A549 (cell line): ENCODE data around the gene ANKS1B. TPM values are rescaled to one million over a fixed set of nuclear protein-coding genes. Genes with fewer than 3 reads are reported as not detected.

Experiments
- ATAC-seq, 2 experiments: fragments of 200-7000 bp in 1 of 2; fragments of >200 bp in 1 of 2; cut with Nextera tagmentation in 1 of 2; cut with Tn5 transposase in 1 of 2; 3 replicates each; pipeline versions ENCODE4 v1.8.0 to v1.9.1; 2018 to 2020; ENCODE audit warnings: mild to moderate bottlenecking in 1 of 2, moderate library complexity in 1 of 2
- CTCF ChIA-PET: fragments of 300-600 bp; sonication (Branson Sonifier 250); formaldehyde crosslinking; extraction: SDS; loops from one replicate; lab custom pipeline; 2021; ENCODE audit warnings: antibody characterized with exemption, inconsistent platforms; lab: Yijun Ruan, JAX
- POLR2A ChIA-PET: fragments of 350-600 bp; formaldehyde crosslinking; extraction: SDS; loops from one replicate; lab custom pipeline; 2021; ENCODE audit warnings: antibody characterized with exemption, inconsistent platforms; lab: Yijun Ruan, JAX
- DNase-seq, 2 experiments: peaks; one replicate each; pipeline versions ENCODE4 v3.0.0 to v3.0.0-alpha.2; 2011 to 2016; ENCODE audit warnings: low read depth in 1 of 2, low spot score in 1 of 2
- FAIRE-seq: peaks from 2 replicates; lab custom pipeline; 2011; peaks lifted over from hg19 to GRCh38; lab: Jason Lieb, UNC
- H3K27ac ChIP-seq, 2 experiments: fragments of >200 bp; sonication (Bioruptor Twin); formaldehyde crosslinking; 3 replicates each; pipeline ENCODE4 v1.5.1; 2016 to 2017
- H3K4me1 ChIP-seq: fragments of >200 bp; sonication (Bioruptor Twin); formaldehyde crosslinking; 3 replicates; pipeline ENCODE4 v1.6.1; 2016
- H3K4me2 ChIP-seq: fragments of >200 bp; sonication (Bioruptor Twin); formaldehyde crosslinking; 3 replicates; pipeline ENCODE4 v1.6.1; 2016
- H3K4me3 ChIP-seq: fragments of >200 bp; sonication (Bioruptor Twin); formaldehyde crosslinking; 3 replicates; pipeline ENCODE4 v1.5.1; 2016
- H3K9me3 ChIP-seq: fragments of >200 bp; sonication (Bioruptor Twin); formaldehyde crosslinking; 3 replicates; pipeline ENCODE4 v1.6.1; 2016
- BHLHE40 ChIP-seq: IDR thresholded peaks from 2 replicates; pipeline ENCODE4 v1.6.1; 2012; ENCODE audit warnings: low read depth, low read length, inconsistent platforms
- CBX2 ChIP-seq: fragments of 200-600 bp; sonication (generic); IDR thresholded peaks from 2 replicates; pipeline ENCODE4 v1.6.1; 2016; ENCODE audit warnings: low read depth, mild to moderate bottlenecking, borderline replicate concordance
- CEBPB ChIP-seq, 2 experiments: fragments of >200 bp in 1 of 2; sonication (Bioruptor Twin) in 1 of 2; formaldehyde crosslinking in 1 of 2; IDR thresholded peaks; 2 replicates each; pipeline ENCODE4 v1.6.1; 2012 to 2016
- CHD2 ChIP-seq: fragments of 150-350 bp; IDR thresholded peaks from 2 replicates; pipeline ENCODE4 v1.6.1; 2014; ENCODE audit warnings: low read length; ENCODE audit not compliant: partially characterized antibody
- CHD4 ChIP-seq: fragments of 200-600 bp; sonication (generic); IDR thresholded peaks from 2 replicates; pipeline ENCODE4 v1.6.1; 2016; ENCODE audit warnings: antibody characterized with exemption, mild to moderate bottlenecking, borderline replicate concordance
- EP300 ChIP-seq, 2 experiments: fragments of >200 bp; sonication (Bioruptor Twin); formaldehyde crosslinking; IDR thresholded peaks; 2 replicates in 1 of 2; 3 replicates in 1 of 2; pipeline ENCODE4 v1.6.1; 2016 to 2017
- FOSB ChIP-seq: fragments of 250-450 bp; sonication (Bioruptor Pico); IDR thresholded peaks from 2 replicates; pipeline ENCODE4 v1.5.0; 2020; ENCODE audit warnings: mild to moderate bottlenecking, moderate library complexity
- FOSL2 ChIP-seq, 2 experiments: fragments of 450-650 bp in 1 of 2; fragments of >200 bp in 1 of 2; sonication (Bioruptor Twin) in 1 of 2; formaldehyde crosslinking; IDR thresholded peaks; 2 replicates each; pipeline versions ENCODE4 v1.5.0 to v1.6.1; 2016 to 2020; ENCODE audit warnings: mild to moderate bottlenecking in 1 of 2, moderate library complexity in 1 of 2
- FOXS1 ChIP-seq: fragments of 250-450 bp; sonication (Bioruptor Pico); IDR thresholded peaks from 2 replicates; pipeline ENCODE4 v1.5.0; 2020; ENCODE audit warnings: mild to moderate bottlenecking, moderate library complexity
- HDAC2 ChIP-seq: fragments of 200-600 bp; sonication (generic); IDR thresholded peaks from 2 replicates; pipeline ENCODE4 v1.6.1; 2016
- HEYL ChIP-seq: fragments of 250-450 bp; sonication (Bioruptor Pico); IDR thresholded peaks from 2 replicates; pipeline ENCODE4 v1.8.0; 2021; ENCODE audit warnings: mild to moderate bottlenecking, moderate library complexity
- JUN ChIP-seq, 2 experiments: fragments of >200 bp; sonication (Bioruptor Twin); formaldehyde crosslinking; IDR thresholded peaks; 2 replicates in 1 of 2; 3 replicates in 1 of 2; pipeline ENCODE4 v1.6.1; 2016 to 2017
- JUNB ChIP-seq: fragments of >200 bp; sonication (Bioruptor Twin); formaldehyde crosslinking; IDR thresholded peaks from 2 replicates; pipeline ENCODE4 v1.6.1; 2016
- KDM1A ChIP-seq: fragments of 200-600 bp; sonication (generic); IDR thresholded peaks from 2 replicates; pipeline ENCODE4 v1.6.1; 2016; ENCODE audit warnings: low read depth, mild to moderate bottlenecking
- NFE2L2 ChIP-seq: fragments of 150-350 bp; conservative IDR thresholded peaks from 2 replicates; pipeline ENCODE4 v1.6.1; 2014; ENCODE audit warnings: low read length
- NR3C1 ChIP-seq: fragments of >200 bp; sonication (Bioruptor Twin); formaldehyde crosslinking; IDR thresholded peaks from 3 replicates; pipeline ENCODE4 v1.6.1; 2017
- PHF8 ChIP-seq: fragments of 200-600 bp; sonication (generic); IDR thresholded peaks from 2 replicates; pipeline ENCODE4 v1.6.1; 2016; ENCODE audit warnings: low read depth, mild to moderate bottlenecking, antibody characterized with exemption, moderate library complexity, borderline replicate concordance
- POLR2A ChIP-seq: IDR thresholded peaks from 2 replicates; pipeline ENCODE4 v1.6.1; 2012; ENCODE audit warnings: mild to moderate bottlenecking, low read length
- RAD21 ChIP-seq, 2 experiments: fragments of >200 bp in 1 of 2; sonication (Bioruptor Twin) in 1 of 2; formaldehyde crosslinking in 1 of 2; IDR thresholded peaks in 1 of 2; conservative IDR thresholded peaks in 1 of 2; 2 replicates in 1 of 2; 3 replicates in 1 of 2; pipeline ENCODE4 v1.6.1; 2012 to 2018; ENCODE audit warnings: inconsistent platforms in 1 of 2
- RCOR1 ChIP-seq: fragments of 150-350 bp; IDR thresholded peaks from 2 replicates; pipeline ENCODE4 v1.6.1; 2014; ENCODE audit warnings: antibody characterized with exemption, low read length, low read depth
- TFCP2L1 ChIP-seq: fragments of 250-450 bp; sonication (Bioruptor Pico); IDR thresholded peaks from 2 replicates; pipeline ENCODE4 v1.5.0; 2021; ENCODE audit warnings: mild to moderate bottlenecking
- USF2 ChIP-seq: fragments of 450-650 bp; IDR thresholded peaks from 2 replicates; pipeline ENCODE4 v1.6.1; 2014; ENCODE audit warnings: antibody characterized with exemption
- ZSCAN20 ChIP-seq: fragments of 250-450 bp; sonication (Bioruptor Pico); IDR thresholded peaks from 2 replicates; pipeline ENCODE4 v1.8.0; 2022; ENCODE audit warnings: mild to moderate bottlenecking, moderate library complexity
- WGBS: methylation state at CpG from one replicate; pipeline ENCODE4 v1.1.6; 2017; ENCODE audit errors: missing lambda C conversion rate; 5-methylcytosine and 5-hydroxymethylcytosine counted together
- polyA plus RNA-seq, 4 experiments: library from polyadenylated mRNA; depleted of rRNA in 3 of 4; stranded (reverse); fragments of >200 nt; fragmentation: RNase III in 1 of 4; extraction: RNeasy Plus Mini Kit Qiagen cat#74134 plus additional on column Dnase treatment in 1 of 4; gene quantifications; 2 replicates in 3 of 4; 3 replicates in 1 of 4; pipeline ENCODE4 v1.2.3, GENCODE V29; 2011 to 2017
- TF ChIP-seq, protein P1 (sequence below): fragments of 250-450 bp; sonication (Bioruptor Pico); IDR thresholded peaks from 2 replicates; pipeline ENCODE4 v1.5.0; 2021; ENCODE audit warnings: mild to moderate bottlenecking, moderate library complexity, borderline replicate concordance
- TF ChIP-seq, protein P2 (sequence below): IDR thresholded peaks from 2 replicates; pipeline ENCODE4 v1.6.1; 2012
- TF ChIP-seq, protein P3 (sequence below): fragments of >200 bp; sonication (Bioruptor Twin); formaldehyde crosslinking; IDR thresholded peaks from 2 replicates; pipeline ENCODE4 v1.6.1; 2016
- TF ChIP-seq, protein P4 (sequence below): fragments of >200 bp; sonication (Bioruptor Twin); formaldehyde crosslinking; IDR thresholded peaks from 3 replicates; pipeline ENCODE4 v1.6.1; 2016
- TF ChIP-seq, protein P5 (sequence below): fragments of 150-350 bp; IDR thresholded peaks from 2 replicates; pipeline ENCODE4 v1.6.1; 2014; ENCODE audit warnings: low read depth, mild to moderate bottlenecking, low read length
- TF ChIP-seq, protein P6 (sequence below): IDR thresholded peaks from 2 replicates; pipeline ENCODE4 v1.6.1; 2012; ENCODE audit warnings: low read depth, borderline replicate concordance

Gene ANKS1B
- polyA plus RNA-seq, 2 of the 4 experiments (the other 2 are of a cell fraction), result 1.5 to 2.2 TPM

DNA sequence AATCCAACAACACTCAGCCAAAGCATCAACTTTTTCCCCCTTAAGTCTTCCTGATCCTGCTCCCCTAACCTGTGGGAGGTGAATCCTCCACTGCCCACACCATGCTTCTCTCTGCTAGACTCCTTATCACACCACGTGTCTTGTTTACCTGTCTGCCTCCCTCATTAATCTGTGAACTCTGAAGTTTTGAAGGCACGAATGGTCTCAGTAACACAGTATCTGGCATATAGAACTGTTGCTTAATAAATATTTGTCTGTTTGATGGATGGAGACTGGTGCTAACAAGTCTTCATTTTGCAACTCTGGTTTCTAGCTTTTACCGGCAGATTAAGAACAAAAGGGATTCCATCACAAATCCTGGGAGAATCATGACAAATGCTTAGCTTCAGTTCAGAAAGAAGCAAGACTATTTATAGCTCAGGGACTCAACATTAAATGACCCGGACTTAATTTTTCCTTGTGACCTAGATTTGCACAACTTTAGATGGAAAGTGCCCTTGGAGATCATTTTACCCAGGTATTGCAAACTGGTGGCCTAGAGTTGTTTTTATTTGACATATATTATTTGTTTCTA is 1072.2 kb downstream of the ANKS1B start:
- POLR2A ChIA-PET, result no interaction called here
- FAIRE-seq (no peak), ATAC-seq (no peak), DNase-seq (no peak)
- 20% methylated on average over 4 of the region's 4 CpGs for WGBS
- Histone ChIP-seq H3K4me3 (no peak overlapping the region), H3K4me2 (no peak overlapping the region), H3K9me3 (no peaks in the 10 kb centered on the region), H3K27ac (no peak overlapping the region), H3K4me1 (no peaks in the 10 kb centered on the region)
- TF ChIP-seq RAD21 (conservative IDR thresholded peaks at IDR 0.05 in 1 of 2, IDR thresholded peaks at IDR 0.05 in 1 of 2) (no peak), PHF8 (no peak), RCOR1 (no peak), HDAC2 (no peak), HEYL (CRISPR knock-in tag) (no peak), EP300 (IDR thresholded peaks at IDR 0.05) (no peak), FOSB (CRISPR knock-in tag) (no peak), NR3C1 (no peak), POLR2A (no peak), BHLHE40 (no peak), ZSCAN20 (no peak), FOSL2 (IDR thresholded peaks at IDR 0.05) (no peak), FOSL2 (CRISPR knock-in tag; IDR thresholded peaks at IDR 0.05) (no peak), NFE2L2 (no peak), JUN (IDR thresholded peaks at IDR 0.05) (no peak), CBX2 (no peak)
- TF ChIP-seq, protein P1, sequence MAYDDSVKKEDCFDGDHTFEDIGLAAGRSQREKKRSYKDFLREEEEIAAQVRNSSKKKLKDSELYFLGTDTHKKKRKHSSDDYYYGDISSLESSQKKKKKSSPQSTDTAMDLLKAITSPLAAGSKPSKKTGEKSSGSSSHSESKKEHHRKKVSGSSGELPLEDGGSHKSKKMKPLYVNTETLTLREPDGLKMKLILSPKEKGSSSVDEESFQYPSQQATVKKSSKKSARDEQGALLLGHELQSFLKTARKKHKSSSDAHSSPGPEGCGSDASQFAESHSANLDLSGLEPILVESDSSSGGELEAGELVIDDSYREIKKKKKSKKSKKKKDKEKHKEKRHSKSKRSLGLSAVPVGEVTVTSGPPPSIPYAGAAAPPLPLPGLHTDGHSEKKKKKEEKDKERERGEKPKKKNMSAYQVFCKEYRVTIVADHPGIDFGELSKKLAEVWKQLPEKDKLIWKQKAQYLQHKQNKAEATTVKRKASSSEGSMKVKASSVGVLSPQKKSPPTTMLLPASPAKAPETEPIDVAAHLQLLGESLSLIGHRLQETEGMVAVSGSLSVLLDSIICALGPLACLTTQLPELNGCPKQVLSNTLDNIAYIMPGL (CRISPR knock-in tag), result no peak
- CTCF ChIA-PET, result interaction anchor here (0.6 kb wide), 1 partner anchor 87 kb away, joined by 3 read pairs; no protein-coding TSS in a partner anchor

- ATAC-seq (no peak), DNase-seq (no peak), FAIRE-seq (no peak)
- TF ChIP-seq USF2 (no peak), POLR2A (no peak), EP300 (IDR thresholded peaks at IDR 0.05) (no peak), CHD2 (no peak), TFCP2L1 (CRISPR knock-in tag) (no peak), KDM1A (no peak), JUNB (no peak), CHD4 (no peak), HDAC2 (no peak), FOXS1 (no peak)
- TF ChIP-seq, protein P2, sequence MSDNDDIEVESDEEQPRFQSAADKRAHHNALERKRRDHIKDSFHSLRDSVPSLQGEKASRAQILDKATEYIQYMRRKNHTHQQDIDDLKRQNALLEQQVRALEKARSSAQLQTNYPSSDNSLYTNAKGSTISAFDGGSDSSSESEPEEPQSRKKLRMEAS, result no peak
- Histone ChIP-seq H3K4me2 (no peak overlapping the region), H3K4me3 (no peak overlapping the region), H3K9me3 (no peaks in the 10 kb centered on the region), H3K4me1 (no peaks in the 10 kb centered on the region), H3K27ac (no peak overlapping the region)
- POLR2A ChIA-PET, result no interaction called here
- 0% methylated on average over 2 of the region's 2 CpGs for WGBS
- CTCF ChIA-PET, result no interaction called here
Observed at GRCh38 chr12:98911396-98911795, 1073.3 kb downstream of the ANKS1B start.

DNA sequence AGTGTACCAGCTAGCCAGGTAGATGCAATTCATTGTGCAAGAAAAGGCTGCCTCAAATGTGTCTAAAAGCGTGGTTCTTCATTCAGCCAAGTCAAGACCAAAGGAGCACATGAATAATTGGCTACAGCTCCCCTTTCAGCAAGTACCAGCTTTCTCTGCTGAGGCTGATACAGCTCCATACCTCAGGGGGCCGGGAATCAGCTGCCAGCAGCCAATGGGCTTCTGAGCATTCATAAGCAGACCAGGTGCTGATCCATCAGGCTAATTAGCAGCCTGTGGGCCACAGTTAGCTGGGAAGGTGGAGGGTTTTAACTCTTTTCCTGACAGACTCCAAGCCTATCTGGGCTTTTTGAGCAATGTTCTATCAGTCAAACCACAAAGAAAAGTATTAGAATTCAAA is 1075.0 kb downstream of the ANKS1B start:
- POLR2A ChIA-PET, result no interaction called here
- WGBS, result 0% methylated on average over 2 of the region's 2 CpGs
- Histone ChIP-seq H3K9me3 (no peaks in the 10 kb centered on the region), H3K4me2 (no peak overlapping the region), H3K27ac (no peak overlapping the region), H3K4me3 (no peak overlapping the region), H3K4me1 (no peaks in the 10 kb centered on the region)
- no peak for ATAC-seq
- no peak for DNase-seq
- CTCF ChIA-PET, result no interaction called here
- FAIRE-seq, result no peak
- no peak for TF ChIP-seq CHD4
- TF ChIP-seq, protein P3, sequence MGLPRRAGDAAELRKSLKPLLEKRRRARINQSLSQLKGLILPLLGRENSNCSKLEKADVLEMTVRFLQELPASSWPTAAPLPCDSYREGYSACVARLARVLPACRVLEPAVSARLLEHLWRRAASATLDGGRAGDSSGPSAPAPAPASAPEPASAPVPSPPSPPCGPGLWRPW, result no peak
- TF ChIP-seq TFCP2L1 (CRISPR knock-in tag), result no peak
- no peak for TF ChIP-seq CEBPB (IDR thresholded peaks at IDR 0.05)
- TF ChIP-seq, protein P4, sequence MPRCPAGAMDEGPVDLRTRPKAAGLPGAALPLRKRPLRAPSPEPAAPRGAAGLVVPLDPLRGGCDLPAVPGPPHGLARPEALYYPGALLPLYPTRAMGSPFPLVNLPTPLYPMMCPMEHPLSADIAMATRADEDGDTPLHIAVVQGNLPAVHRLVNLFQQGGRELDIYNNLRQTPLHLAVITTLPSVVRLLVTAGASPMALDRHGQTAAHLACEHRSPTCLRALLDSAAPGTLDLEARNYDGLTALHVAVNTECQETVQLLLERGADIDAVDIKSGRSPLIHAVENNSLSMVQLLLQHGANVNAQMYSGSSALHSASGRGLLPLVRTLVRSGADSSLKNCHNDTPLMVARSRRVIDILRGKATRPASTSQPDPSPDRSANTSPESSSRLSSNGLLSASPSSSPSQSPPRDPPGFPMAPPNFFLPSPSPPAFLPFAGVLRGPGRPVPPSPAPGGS, result no peak
- TF ChIP-seq, protein P5, sequence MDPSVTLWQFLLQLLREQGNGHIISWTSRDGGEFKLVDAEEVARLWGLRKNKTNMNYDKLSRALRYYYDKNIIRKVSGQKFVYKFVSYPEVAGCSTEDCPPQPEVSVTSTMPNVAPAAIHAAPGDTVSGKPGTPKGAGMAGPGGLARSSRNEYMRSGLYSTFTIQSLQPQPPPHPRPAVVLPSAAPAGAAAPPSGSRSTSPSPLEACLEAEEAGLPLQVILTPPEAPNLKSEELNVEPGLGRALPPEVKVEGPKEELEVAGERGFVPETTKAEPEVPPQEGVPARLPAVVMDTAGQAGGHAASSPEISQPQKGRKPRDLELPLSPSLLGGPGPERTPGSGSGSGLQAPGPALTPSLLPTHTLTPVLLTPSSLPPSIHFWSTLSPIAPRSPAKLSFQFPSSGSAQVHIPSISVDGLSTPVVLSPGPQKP, result no peak
- TF ChIP-seq, protein P6, sequence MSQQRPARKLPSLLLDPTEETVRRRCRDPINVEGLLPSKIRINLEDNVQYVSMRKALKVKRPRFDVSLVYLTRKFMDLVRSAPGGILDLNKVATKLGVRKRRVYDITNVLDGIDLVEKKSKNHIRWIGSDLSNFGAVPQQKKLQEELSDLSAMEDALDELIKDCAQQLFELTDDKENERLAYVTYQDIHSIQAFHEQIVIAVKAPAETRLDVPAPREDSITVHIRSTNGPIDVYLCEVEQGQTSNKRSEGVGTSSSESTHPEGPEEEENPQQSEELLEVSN, result no peak
- no peak for TF ChIP-seq KDM1A
- TF ChIP-seq CBX2, result no peak
- TF ChIP-seq POLR2A, result no peak
